SK-N-SH (cell line): ENCODE data around the gene SP3. TPM values are rescaled to one million over a fixed set of nuclear protein-coding genes. Genes with fewer than 3 reads are reported as not detected.
A peak's percentile ranks its signal among the peaks of the same experiment; 100 is the strongest.

Experiments used
- CTCF ChIA-PET: fragments of 300-600, 350-600 bp; formaldehyde crosslinking; extraction: SDS; loops from one replicate; lab custom pipeline; 2021; lab: Yijun Ruan, JAX
- POLR2A ChIA-PET: fragments of 350-600 bp; sonication (Branson Sonifier 250); formaldehyde crosslinking; extraction: SDS; loops from one replicate; lab custom pipeline; 2020; ENCODE audit warnings: antibody characterized with exemption, inconsistent platforms; lab: Yijun Ruan, JAX
- DNase-seq: peaks from one replicate; pipeline ENCODE4 v3.0.0; 2012
- H2AFZ ChIP-seq: fragments of 200-600 bp; sonication (generic); 2 replicates; pipeline ENCODE4 v1.8.1; 2016; ENCODE audit warnings: antibody characterized with exemption, mild to moderate bottlenecking, low read depth
- H3F3A ChIP-seq: fragments of 200-600 bp; sonication (generic); replicated peaks from 2 replicates; pipeline ENCODE3; 2016; ENCODE audit warnings: antibody characterized with exemption, mild to moderate bottlenecking; ENCODE audit not compliant: insufficient read depth
- H3K27ac ChIP-seq, 2 experiments: fragments of 200-500 bp in 1 of 2; fragments of 200-600 bp in 1 of 2; sonication (Bioruptor generic) in 1 of 2; sonication (generic), shearing (Covaris generic) in 1 of 2; 2 replicates each; pipeline versions ENCODE4 v1.5.1 to v1.6.1; 2014 to 2016; ENCODE audit warnings: low read depth in 2 of 2, inconsistent platforms in 1 of 2, low read length in 1 of 2, mild to moderate bottlenecking in 1 of 2, mixed read lengths in 1 of 2
- H3K27me3 ChIP-seq: fragments of 200-600 bp; sonication (generic), shearing (Covaris generic); 2 replicates; pipeline ENCODE4 v1.6.1; 2016; ENCODE audit warnings: mixed run types; ENCODE audit not compliant: insufficient read depth
- H3K36me3 ChIP-seq, 2 experiments: fragments of 200-500 bp in 1 of 2; fragments of 200-600 bp in 1 of 2; sonication (Bioruptor generic) in 1 of 2; sonication (generic) in 1 of 2; replicated peaks in 1 of 2; 2 replicates each; pipeline versions ENCODE3 to v1.5.1; 2014 to 2016; ENCODE audit warnings: low read length in 1 of 2, mild to moderate bottlenecking in 1 of 2; ENCODE audit not compliant: insufficient read depth in 2 of 2, control insufficient read depth in 1 of 2
- H3K4me1 ChIP-seq, 2 experiments: fragments of 200-500 bp in 1 of 2; fragments of 200-600 bp in 1 of 2; sonication (Bioruptor generic) in 1 of 2; sonication (generic), shearing (Covaris generic) in 1 of 2; 2 replicates each; pipeline versions ENCODE4 v1.5.1 to v1.6.1; 2014 to 2016; ENCODE audit warnings: low read depth in 1 of 2, low read length in 1 of 2, mixed run types in 1 of 2; ENCODE audit not compliant: insufficient read depth in 2 of 2, control insufficient read depth in 1 of 2
- H3K4me2 ChIP-seq: fragments of 200-600 bp; sonication (generic), shearing (Covaris generic); 2 replicates; pipeline ENCODE4 v1.6.1; 2017; ENCODE audit warnings: mixed run types
- H3K4me3 ChIP-seq, 2 experiments: fragments of 200-500 bp in 1 of 2; fragments of 200-600 bp in 1 of 2; sonication (Bioruptor generic) in 1 of 2; sonication (generic), shearing (Covaris generic) in 1 of 2; 2 replicates each; pipeline versions ENCODE4 v1.5.1 to v1.8.1; 2014 to 2016; ENCODE audit warnings: low read depth in 2 of 2, inconsistent platforms in 1 of 2, low read length in 1 of 2, mild to moderate bottlenecking in 1 of 2, mixed read lengths in 1 of 2, moderate library complexity in 1 of 2
- H3K79me2 ChIP-seq: fragments of 200-600 bp; sonication (generic); 2 replicates; pipeline ENCODE4 v1.8.1; 2017; ENCODE audit warnings: mild to moderate bottlenecking; ENCODE audit not compliant: insufficient read depth
- H3K9ac ChIP-seq: fragments of 200-600 bp; sonication (generic); 2 replicates; pipeline ENCODE4 v1.6.1; 2017; ENCODE audit warnings: mixed run types
- H3K9me2 ChIP-seq: fragments of 200-600 bp; sonication (generic); 2 replicates; pipeline ENCODE4 v1.6.1; 2017; ENCODE audit warnings: mixed run types
- H3K9me3 ChIP-seq: fragments of 200-600 bp; sonication (generic); 2 replicates; pipeline ENCODE4 v1.6.1; 2017; ENCODE audit warnings: mixed run types, mild to moderate bottlenecking, moderate library complexity
- H4K20me1 ChIP-seq: fragments of 200-600 bp; sonication (generic); 2 replicates; pipeline ENCODE4 v1.6.1; 2017; ENCODE audit warnings: mild to moderate bottlenecking, mixed run types; ENCODE audit not compliant: insufficient read depth
- CHD2 ChIP-seq: fragments of 150-350 bp; IDR thresholded peaks from 2 replicates; pipeline ENCODE4 v1.6.1; 2018; ENCODE audit warnings: low read length; ENCODE audit not compliant: partially characterized antibody
- FOXJ3 ChIP-seq: sonication (generic); formaldehyde crosslinking; IDR thresholded peaks from 2 replicates; pipeline ENCODE4 v1.5.1; 2020; ENCODE audit warnings: mild to moderate bottlenecking, missing genetic modification reagents
- FOXM1 ChIP-seq: IDR thresholded peaks from 2 replicates; pipeline ENCODE4 v1.4.0; 2012; ENCODE audit warnings: low read depth, mild to moderate bottlenecking
- MXI1 ChIP-seq: IDR thresholded peaks from 2 replicates; pipeline ENCODE4 v1.6.1; 2012; ENCODE audit warnings: mild to moderate bottlenecking, low read depth, low read length, improper control_type of control experiment
- NFIC ChIP-seq: IDR thresholded peaks from 2 replicates; pipeline ENCODE4 v1.4.0; 2012; ENCODE audit warnings: borderline replicate concordance
- PBX3 ChIP-seq: IDR thresholded peaks from 2 replicates; pipeline ENCODE4; 2012
- REST ChIP-seq: IDR thresholded peaks from 2 replicates; pipeline ENCODE4 v1.6.1; 2012; ENCODE audit warnings: mild to moderate bottlenecking, low read depth, low read length, moderate library complexity
- SMC3 ChIP-seq: IDR thresholded peaks from 2 replicates; pipeline ENCODE4 v1.6.1; 2012; ENCODE audit warnings: low read depth, low read length, improper control_type of control experiment
- TCF12 ChIP-seq: IDR thresholded peaks from 2 replicates; pipeline ENCODE4 v1.4.0; 2012
- USF1 ChIP-seq: IDR thresholded peaks from 2 replicates; pipeline ENCODE4 v1.4.0; 2012; ENCODE audit warnings: low read depth, borderline replicate concordance
- USF2 ChIP-seq: fragments of 150-350 bp; IDR thresholded peaks from 2 replicates; pipeline ENCODE4 v1.6.1; 2017; ENCODE audit warnings: antibody characterized with exemption, low read length, low read depth, borderline replicate concordance
- ZBTB33 ChIP-seq: IDR thresholded peaks from 2 replicates; pipeline ENCODE4 v1.4.0; 2012; ENCODE audit warnings: low read depth, borderline replicate concordance
- WGBS: methylation state at CpG from one replicate; pipeline ENCODE4 v1.1.6; 2017; ENCODE audit warnings: low lambda C conversion rate; 5-methylcytosine and 5-hydroxymethylcytosine counted together
- polyA plus RNA-seq, 3 experiments: library from polyadenylated mRNA; depleted of rRNA; stranded (reverse); fragments of >200 nt; gene quantifications; 2 replicates each; pipeline ENCODE4 v1.2.3, GENCODE V29; 2012

Gene SP3
- polyA plus RNA-seq, 1 of the 3 experiments (the other 2 are of a cell fraction), result 23.1 TPM

- 0 out of 2 replicates have a peak overlapping the region, but pooled peaks have one; percentile 10 for H2AFZ ChIP-seq
- H3K9me3 ChIP-seq, result no peaks in the 10 kb centered on the region
- peaks cover 0 to 16% of the 10 kb centered on the region in 2 experiments; a peak in 2 of 4 replicates for H3K4me1 ChIP-seq
- peak overlapping the region in 1 of 2 experiments; percentile 67; a peak in 2 of 4 replicates for H3K27ac ChIP-seq
- no peak overlapping the region for H3K4me2 ChIP-seq
- TF ChIP-seq SMC3, result no peak
- TF ChIP-seq USF2, result no peak
- TF ChIP-seq CHD2, result no peak
- TF ChIP-seq USF1, result no peak
- ChIA-PET POLR2A (no interaction called here), CTCF (interaction anchor here (1.1 kb wide), 1 partner anchor 11 kb away, joined by 3 read pairs; no protein-coding TSS in a partner anchor)
- no peak overlapping the region for H3K4me3 ChIP-seq
- no peaks in the 10 kb centered on the region for H3K9me2 ChIP-seq
- H3F3A ChIP-seq, result no peaks in the 10 kb centered on the region
- no peak for DNase-seq
- no peaks in the 10 kb centered on the region for H3K27me3 ChIP-seq
- no peaks in the 10 kb centered on the region for H4K20me1 ChIP-seq
- no peak overlapping the region for H3K9ac ChIP-seq
- H3K36me3 ChIP-seq, result no peaks in the 10 kb centered on the region
- 88% methylated on average over 3 of the region's 3 CpGs for WGBS
- no peaks in the 10 kb centered on the region for H3K79me2 ChIP-seq
Measured at GRCh38 chr2:173983391-173983871, 18.3 kb upstream of the SP3 start.

GRCh38 chr2:173982918-173983317, 17.7 kb upstream of the SP3 start:
- no peaks in the 10 kb centered on the region for H3F3A ChIP-seq
- no peaks in the 10 kb centered on the region for H3K9me3 ChIP-seq
- no peak overlapping the region for H3K4me2 ChIP-seq
- H4K20me1 ChIP-seq, result no peaks in the 10 kb centered on the region
- H3K4me3 ChIP-seq, result no peak overlapping the region
- peak overlapping the region in 1 of 2 experiments; percentile 67; a peak in 2 of 4 replicates for H3K27ac ChIP-seq
- H3K36me3 ChIP-seq, result no peaks in the 10 kb centered on the region
- 52% methylated on average over 3 of the region's 3 CpGs for WGBS
- no peak overlapping the region for H3K9ac ChIP-seq
- H3K79me2 ChIP-seq, result no peaks in the 10 kb centered on the region
- peaks cover 0 to 16% of the 10 kb centered on the region in 2 experiments; a peak in 2 of 4 replicates for H3K4me1 ChIP-seq
- TF ChIP-seq MXI1 (no peak), FOXM1 (no peak)
- no peak for DNase-seq
- ChIA-PET POLR2A (no interaction called here), CTCF (no interaction called here)
- 0 out of 2 replicates have a peak overlapping the region, but pooled peaks have one; percentile 10 for H2AFZ ChIP-seq
- no peaks in the 10 kb centered on the region for H3K9me2 ChIP-seq
- no peaks in the 10 kb centered on the region for H3K27me3 ChIP-seq

- no peak overlapping the region for H3K4me2 ChIP-seq
- no peak overlapping the region for H2AFZ ChIP-seq
- H3K79me2 ChIP-seq, result no peaks in the 10 kb centered on the region
- H3F3A ChIP-seq, result no peaks in the 10 kb centered on the region
- H3K4me3 ChIP-seq, result no peak overlapping the region
- H4K20me1 ChIP-seq, result no peaks in the 10 kb centered on the region
- H3K9me2 ChIP-seq, result no peaks in the 10 kb centered on the region
- H3K36me3 ChIP-seq, result no peaks in the 10 kb centered on the region
- no peak overlapping the region for H3K9ac ChIP-seq
- H3K27me3 ChIP-seq, result no peaks in the 10 kb centered on the region
- H3K27ac ChIP-seq, result peak overlapping the region in 1 of 2 experiments; percentile 67; a peak in 2 of 4 replicates
- no peaks in the 10 kb centered on the region for H3K9me3 ChIP-seq
- peaks cover 0 to 16% of the 10 kb centered on the region in 2 experiments; a peak in 2 of 4 replicates for H3K4me1 ChIP-seq
- WGBS, result 87% methylated on average over 2 of the region's 2 CpGs
- ChIA-PET POLR2A (no interaction called here), CTCF (no interaction called here)
- DNase-seq, result no peak
- TF ChIP-seq MXI1, result no peak
- no peak for TF ChIP-seq NFIC
- TF ChIP-seq REST, result no peak
- TF ChIP-seq ZBTB33, result no peak
- TF ChIP-seq PBX3, result no peak
- TF ChIP-seq TCF12, result no peak
- TF ChIP-seq FOXJ3 (CRISPR knock-in tag), result no peak
Measured at GRCh38 chr2:173982182-173982714, 17.1 kb upstream of the SP3 start.
